GM21447 (cell line): Measurements from ENCODE around the gene DMRT1.
"Not testable (repeated sequence)": the region's sequence is repeated elsewhere in the genome, so short reads cannot be mapped to it uniquely, and the experiment has no call there.

Source experiments
- ATAC-seq: cut with Tn5 transposase; IDR thresholded peaks from one replicate; pipeline ENCODE4 v1.9.1; 2021; ENCODE audit not compliant: unreplicated experiment

DMRT1 gene

GRCh38 chr9:859251-859650, 17.8 kb downstream of the DMRT1 start:
- ATAC-seq = peak; percentile 100

GRCh38 chr9:860706-861105, 19.2 kb downstream of the DMRT1 start:
- ATAC-seq = no peak

GRCh38 chr9:861525-861924, 20.0 kb downstream of the DMRT1 start:
- ATAC-seq = not testable (repeated sequence)

- no peak for ATAC-seq
Observed at GRCh38 chr9:875119-875962, 33.8 kb downstream of the DMRT1 start.

GRCh38 chr9:876425-876824, 34.9 kb downstream of the DMRT1 start:
- no peak for ATAC-seq

GRCh38 chr9:878239-878638, 36.7 kb downstream of the DMRT1 start:
- no peak for ATAC-seq

- ATAC-seq = no peak
Observed at GRCh38 chr9:880725-881124, 39.2 kb downstream of the DMRT1 start.

GRCh38 chr9:882416-882924, 41.0 kb downstream of the DMRT1 start:
- ATAC-seq = no peak

- no peak for ATAC-seq
Observed at GRCh38 chr9:883011-883410, 41.5 kb downstream of the DMRT1 start.

- no peak for ATAC-seq
Observed at GRCh38 chr9:886886-887285, 45.4 kb downstream of the DMRT1 start.

- no peak for ATAC-seq
Observed at GRCh38 chr9:892123-892522, 50.6 kb downstream of the DMRT1 start.

GRCh38 chr9:893115-893514, 51.6 kb downstream of the DMRT1 start:
- no peak for ATAC-seq

GRCh38 chr9:893843-894420, 52.4 kb downstream of the DMRT1 start:
- peak; percentile 100 for ATAC-seq

- no peak for ATAC-seq
Observed at GRCh38 chr9:899440-900184, 58.1 kb downstream of the DMRT1 start.

- no peak for ATAC-seq
Observed at GRCh38 chr9:903886-904285, 62.4 kb downstream of the DMRT1 start.

GRCh38 chr9:905906-906305, 64.4 kb downstream of the DMRT1 start:
- no peak for ATAC-seq

- ATAC-seq = no peak
Observed at GRCh38 chr9:908536-909205, 67.2 kb downstream of the DMRT1 start.

- ATAC-seq = no peak
Observed at GRCh38 chr9:911005-911404, 69.5 kb downstream of the DMRT1 start.

- ATAC-seq = no peak
Observed at GRCh38 chr9:912776-913175, 71.3 kb downstream of the DMRT1 start.

GRCh38 chr9:913526-913925, 72.0 kb downstream of the DMRT1 start:
- not testable (repeated sequence) for ATAC-seq

- ATAC-seq = no peak
Observed at GRCh38 chr9:917730-918129, 76.2 kb downstream of the DMRT1 start.
